HEK293 (cell line): ENCODE results near the gene MAST2.

Experiments
- BCL11B ChIP-seq: fragments of 450-650 bp; formaldehyde crosslinking; IDR thresholded peaks from 2 replicates; pipeline ENCODE4 v1.5.1; 2016; ENCODE audit warnings: low read depth, missing biosample characterization, missing genetic modification characterization
- CTCF ChIP-seq: fragments of 450-650 bp; formaldehyde crosslinking; IDR thresholded peaks from 2 replicates; pipeline ENCODE4 v1.5.1; 2016; ENCODE audit warnings: missing biosample characterization, missing genetic modification characterization
- HOXA7 ChIP-seq: sonication (generic); formaldehyde crosslinking; IDR thresholded peaks from 2 replicates; pipeline ENCODE4 v1.8.1; 2022; ENCODE audit warnings: missing genetic modification reagents, borderline replicate concordance
- HOXD13 ChIP-seq: sonication (generic); formaldehyde crosslinking; IDR thresholded peaks from 2 replicates; pipeline ENCODE4 v1.8.0; 2022; ENCODE audit warnings: missing genetic modification reagents, borderline replicate concordance
- REST ChIP-seq: fragments of 450-650 bp; formaldehyde crosslinking; IDR thresholded peaks from 2 replicates; pipeline ENCODE4 v1.5.1; 2016; ENCODE audit warnings: missing biosample characterization, missing genetic modification characterization
- WT1 ChIP-seq: fragments of 450-650 bp; formaldehyde crosslinking; IDR thresholded peaks from 2 replicates; pipeline ENCODE4 v1.5.1; 2016; ENCODE audit warnings: missing biosample characterization, missing genetic modification characterization
- YY1 ChIP-seq: fragments of 450-650 bp; formaldehyde crosslinking; IDR thresholded peaks from 2 replicates; pipeline ENCODE4 v1.5.1; 2018; ENCODE audit warnings: missing biosample characterization, missing genetic modification characterization
- ZNF510 ChIP-seq: fragments of 450-650 bp; formaldehyde crosslinking; IDR thresholded peaks from 2 replicates; pipeline ENCODE4 v1.5.1; 2018; ENCODE audit warnings: mild to moderate bottlenecking, missing genetic modification characterization, missing biosample characterization; ENCODE audit not compliant: insufficient replicate concordance
- ZNF561 ChIP-seq: fragments of 450-650 bp; IDR thresholded peaks from 2 replicates; pipeline ENCODE4 v1.5.1; 2018; ENCODE audit warnings: missing biosample characterization, missing genetic modification characterization, borderline replicate concordance
- ZSCAN18 ChIP-seq: fragments of 450-650 bp; formaldehyde crosslinking; IDR thresholded peaks from 2 replicates; pipeline ENCODE4 v1.5.1; 2016; ENCODE audit warnings: missing biosample characterization, missing genetic modification characterization
- ZXDB ChIP-seq: fragments of 450-650 bp; formaldehyde crosslinking; IDR thresholded peaks from 2 replicates; pipeline ENCODE4 v1.5.1; 2016; ENCODE audit warnings: missing biosample characterization, missing genetic modification characterization
- TF ChIP-seq, protein P1 (sequence below): fragments of 450-650 bp; formaldehyde crosslinking; IDR thresholded peaks from 2 replicates; pipeline ENCODE4 v1.5.1; 2016; ENCODE audit warnings: missing biosample characterization, missing genetic modification characterization
- TF ChIP-seq, protein P2 (sequence below): fragments of 450-650 bp; formaldehyde crosslinking; IDR thresholded peaks from 2 replicates; pipeline ENCODE4 v1.5.1; 2016; ENCODE audit warnings: missing biosample characterization, missing genetic modification characterization
- TF ChIP-seq, protein P3 (sequence below): fragments of 450-650 bp; formaldehyde crosslinking; conservative IDR thresholded peaks from 2 replicates; pipeline ENCODE4 v1.5.1; 2016; ENCODE audit warnings: low read depth, missing biosample characterization, missing genetic modification characterization

DNA sequence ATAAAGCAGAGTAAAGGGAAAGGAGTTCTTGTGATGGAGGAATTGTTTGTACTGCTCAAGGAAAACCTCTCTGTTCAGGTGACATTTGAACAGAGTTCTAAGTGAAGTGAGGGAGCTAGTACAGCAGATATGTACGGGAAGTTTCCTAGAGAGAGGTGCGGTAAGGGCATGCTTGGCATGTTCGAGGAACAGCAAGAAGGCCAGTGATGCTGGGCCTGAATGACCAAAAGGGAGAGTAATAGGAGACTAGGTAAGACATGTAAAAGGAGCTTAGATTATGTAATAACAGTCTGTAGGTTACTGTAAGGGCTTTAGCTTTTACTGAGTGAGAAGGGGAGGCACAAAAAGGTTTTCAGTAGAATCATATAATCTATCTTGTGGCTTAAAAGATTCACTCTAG is 265.1 kb downstream of the MAST2 start:
- no peak for TF ChIP-seq CTCF (tag by site-specific recombination)
- no peak for TF ChIP-seq REST
- no peak for TF ChIP-seq HOXD13 (CRISPR knock-in tag)
- no peak for TF ChIP-seq HOXA7 (CRISPR knock-in tag)
- TF ChIP-seq WT1 (tag by site-specific recombination): no peak
- TF ChIP-seq YY1 (tag by site-specific recombination): no peak
- no peak for TF ChIP-seq ZNF561 (tag by site-specific recombination)
- TF ChIP-seq, protein P1, sequence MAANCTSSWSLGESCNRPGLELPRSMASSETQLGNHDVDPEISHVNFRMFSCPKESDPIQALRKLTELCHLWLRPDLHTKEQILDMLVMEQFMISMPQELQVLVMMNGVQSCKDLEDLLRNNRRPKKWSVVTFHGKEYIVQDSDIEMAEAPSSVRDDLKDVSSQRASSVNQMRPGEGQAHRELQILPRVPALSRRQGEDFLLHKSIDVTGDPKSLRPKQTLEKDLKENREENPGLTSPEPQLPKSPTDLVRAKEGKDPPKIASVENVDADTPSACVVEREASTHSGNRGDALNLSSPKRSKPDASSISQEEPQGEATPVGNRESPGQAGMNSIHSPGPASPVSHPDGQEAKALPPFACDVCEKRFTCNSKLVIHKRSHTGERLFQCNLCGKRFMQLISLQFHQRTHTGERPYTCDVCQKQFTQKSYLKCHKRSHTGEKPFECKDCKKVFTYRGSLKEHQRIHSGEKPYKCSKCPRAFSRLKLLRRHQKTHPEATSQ: no peak
- TF ChIP-seq, protein P2, sequence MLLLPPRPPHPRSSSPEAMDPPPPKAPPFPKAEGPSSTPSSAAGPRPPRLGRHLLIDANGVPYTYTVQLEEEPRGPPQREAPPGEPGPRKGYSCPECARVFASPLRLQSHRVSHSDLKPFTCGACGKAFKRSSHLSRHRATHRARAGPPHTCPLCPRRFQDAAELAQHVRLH (tag by site-specific recombination): no peak
- no peak for TF ChIP-seq ZXDB
- TF ChIP-seq ZNF510 (tag by site-specific recombination): no peak
- no peak for TF ChIP-seq ZSCAN18
- no peak for TF ChIP-seq BCL11B (tag by site-specific recombination)
- TF ChIP-seq, protein P3, sequence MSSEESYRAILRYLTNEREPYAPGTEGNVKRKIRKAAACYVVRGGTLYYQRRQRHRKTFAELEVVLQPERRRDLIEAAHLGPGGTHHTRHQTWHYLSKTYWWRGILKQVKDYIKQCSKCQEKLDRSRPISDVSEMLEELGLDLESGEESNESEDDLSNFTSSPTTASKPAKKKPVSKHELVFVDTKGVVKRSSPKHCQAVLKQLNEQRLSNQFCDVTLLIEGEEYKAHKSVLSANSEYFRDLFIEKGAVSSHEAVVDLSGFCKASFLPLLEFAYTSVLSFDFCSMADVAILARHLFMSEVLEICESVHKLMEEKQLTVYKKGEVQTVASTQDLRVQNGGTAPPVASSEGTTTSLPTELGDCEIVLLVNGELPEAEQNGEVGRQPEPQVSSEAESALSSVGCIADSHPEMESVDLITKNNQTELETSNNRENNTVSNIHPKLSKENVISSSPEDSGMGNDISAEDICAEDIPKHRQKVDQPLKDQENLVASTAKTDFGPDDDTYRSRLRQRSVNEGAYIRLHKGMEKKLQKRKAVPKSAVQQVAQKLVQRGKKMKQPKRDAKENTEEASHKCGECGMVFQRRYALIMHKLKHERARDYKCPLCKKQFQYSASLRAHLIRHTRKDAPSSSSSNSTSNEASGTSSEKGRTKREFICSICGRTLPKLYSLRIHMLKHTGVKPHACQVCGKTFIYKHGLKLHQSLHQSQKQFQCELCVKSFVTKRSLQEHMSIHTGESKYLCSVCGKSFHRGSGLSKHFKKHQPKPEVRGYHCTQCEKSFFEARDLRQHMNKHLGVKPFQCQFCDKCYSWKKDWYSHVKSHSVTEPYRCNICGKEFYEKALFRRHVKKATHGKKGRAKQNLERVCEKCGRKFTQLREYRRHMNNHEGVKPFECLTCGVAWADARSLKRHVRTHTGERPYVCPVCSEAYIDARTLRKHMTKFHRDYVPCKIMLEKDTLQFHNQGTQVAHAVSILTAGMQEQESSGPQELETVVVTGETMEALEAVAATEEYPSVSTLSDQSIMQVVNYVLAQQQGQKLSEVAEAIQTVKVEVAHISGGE: no peak
